GM12872 (cell line): ENCODE results near the gene PLA2G7.

ENCODE experiments used
- TF ChIP-seq, protein P1 (sequence below): IDR thresholded peaks from 3 replicates; pipeline ENCODE4 v1.5.1; 2011; ENCODE audit warnings: low read depth, mild to moderate bottlenecking, low read length, moderate library complexity; ENCODE audit not compliant: insufficient read depth

The PLA2G7 gene

GRCh38 chr6:46743425-46744158, 8.4 kb upstream of the PLA2G7 start:
- TF ChIP-seq, protein P1, sequence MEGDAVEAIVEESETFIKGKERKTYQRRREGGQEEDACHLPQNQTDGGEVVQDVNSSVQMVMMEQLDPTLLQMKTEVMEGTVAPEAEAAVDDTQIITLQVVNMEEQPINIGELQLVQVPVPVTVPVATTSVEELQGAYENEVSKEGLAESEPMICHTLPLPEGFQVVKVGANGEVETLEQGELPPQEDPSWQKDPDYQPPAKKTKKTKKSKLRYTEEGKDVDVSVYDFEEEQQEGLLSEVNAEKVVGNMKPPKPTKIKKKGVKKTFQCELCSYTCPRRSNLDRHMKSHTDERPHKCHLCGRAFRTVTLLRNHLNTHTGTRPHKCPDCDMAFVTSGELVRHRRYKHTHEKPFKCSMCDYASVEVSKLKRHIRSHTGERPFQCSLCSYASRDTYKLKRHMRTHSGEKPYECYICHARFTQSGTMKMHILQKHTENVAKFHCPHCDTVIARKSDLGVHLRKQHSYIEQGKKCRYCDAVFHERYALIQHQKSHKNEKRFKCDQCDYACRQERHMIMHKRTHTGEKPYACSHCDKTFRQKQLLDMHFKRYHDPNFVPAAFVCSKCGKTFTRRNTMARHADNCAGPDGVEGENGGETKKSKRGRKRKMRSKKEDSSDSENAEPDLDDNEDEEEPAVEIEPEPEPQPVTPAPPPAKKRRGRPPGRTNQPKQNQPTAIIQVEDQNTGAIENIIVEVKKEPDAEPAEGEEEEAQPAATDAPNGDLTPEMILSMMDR: no peak

DNA sequence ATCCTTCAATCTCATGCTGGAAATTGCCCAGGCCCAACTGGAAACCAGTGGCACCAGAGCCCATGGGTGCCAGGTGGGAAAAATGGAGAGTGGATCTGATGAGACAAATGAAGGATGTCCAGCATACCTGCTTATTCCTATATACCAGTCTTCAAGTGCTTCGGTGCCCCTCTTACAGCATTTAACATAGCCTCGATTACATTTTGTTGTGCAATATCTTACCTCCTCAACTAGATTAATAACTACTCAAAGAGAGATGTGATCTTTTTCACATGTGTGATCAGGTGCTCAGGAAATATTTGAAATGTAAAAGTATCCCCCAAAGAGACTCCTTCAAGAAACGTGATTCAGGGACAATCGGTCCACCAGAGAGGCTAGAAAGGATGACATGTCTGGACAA, 6.7 kb upstream of the PLA2G7 start:
- TF ChIP-seq, protein P1: no peak

DNA sequence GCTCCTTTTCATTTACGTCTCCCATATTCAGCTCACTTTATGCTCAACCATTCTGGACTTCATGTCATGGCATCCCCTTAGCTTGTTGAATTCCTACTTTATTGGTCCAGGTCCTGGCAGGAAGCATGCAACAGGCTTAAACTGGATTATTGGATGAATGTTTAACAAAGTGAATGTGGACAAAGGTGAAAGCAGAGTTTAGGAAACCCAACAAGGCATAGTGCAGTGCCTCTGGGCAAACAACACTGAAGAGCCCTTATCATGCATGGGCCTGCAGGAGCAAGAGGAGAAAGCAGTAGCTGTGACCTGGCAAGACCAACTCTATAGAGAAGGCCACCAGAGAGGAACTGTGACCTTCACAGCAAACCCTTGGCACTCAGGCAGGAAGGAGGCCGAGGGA, 6.3 kb upstream of the PLA2G7 start:
- TF ChIP-seq, protein P1: no peak

GRCh38 chr6:46736906-46737305, 1.7 kb upstream of the PLA2G7 start:
- TF ChIP-seq, protein P1: no peak

GRCh38 chr6:46735720-46736031, 501 bp upstream of the PLA2G7 start:
- TF ChIP-seq, protein P1: no peak

GRCh38 chr6:46733341-46733801, 1.8 kb downstream of the PLA2G7 start:
- TF ChIP-seq, protein P1: no peak

DNA sequence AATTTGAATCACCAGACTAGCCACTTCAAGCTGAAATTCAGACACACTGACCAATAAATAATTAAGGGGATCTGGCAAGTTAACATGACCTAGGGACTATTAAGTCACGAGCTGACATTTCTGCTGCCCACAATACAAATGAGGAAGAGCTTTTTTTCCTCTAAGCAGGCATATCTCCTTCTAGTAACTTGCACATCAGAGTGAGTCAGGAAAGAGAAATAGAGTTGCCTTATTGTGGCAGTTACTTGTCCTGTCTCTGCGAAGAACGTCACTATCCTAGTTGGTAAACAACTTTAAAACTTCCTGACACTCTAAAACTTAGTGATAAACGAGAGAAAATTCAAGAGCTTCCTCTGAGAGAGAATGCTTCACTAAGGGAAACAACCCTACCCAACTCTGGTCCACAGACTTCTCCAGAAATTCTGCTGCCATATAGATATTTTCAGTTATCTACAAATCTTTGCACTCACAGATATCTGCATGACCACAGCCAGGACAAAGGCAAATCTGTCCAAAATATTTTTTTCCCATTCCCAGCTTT, 4.2 kb downstream of the PLA2G7 start:
- TF ChIP-seq, protein P1: no peak
